ENCODE results near the gene CNGA3.

CNGA3 gene

DNA sequence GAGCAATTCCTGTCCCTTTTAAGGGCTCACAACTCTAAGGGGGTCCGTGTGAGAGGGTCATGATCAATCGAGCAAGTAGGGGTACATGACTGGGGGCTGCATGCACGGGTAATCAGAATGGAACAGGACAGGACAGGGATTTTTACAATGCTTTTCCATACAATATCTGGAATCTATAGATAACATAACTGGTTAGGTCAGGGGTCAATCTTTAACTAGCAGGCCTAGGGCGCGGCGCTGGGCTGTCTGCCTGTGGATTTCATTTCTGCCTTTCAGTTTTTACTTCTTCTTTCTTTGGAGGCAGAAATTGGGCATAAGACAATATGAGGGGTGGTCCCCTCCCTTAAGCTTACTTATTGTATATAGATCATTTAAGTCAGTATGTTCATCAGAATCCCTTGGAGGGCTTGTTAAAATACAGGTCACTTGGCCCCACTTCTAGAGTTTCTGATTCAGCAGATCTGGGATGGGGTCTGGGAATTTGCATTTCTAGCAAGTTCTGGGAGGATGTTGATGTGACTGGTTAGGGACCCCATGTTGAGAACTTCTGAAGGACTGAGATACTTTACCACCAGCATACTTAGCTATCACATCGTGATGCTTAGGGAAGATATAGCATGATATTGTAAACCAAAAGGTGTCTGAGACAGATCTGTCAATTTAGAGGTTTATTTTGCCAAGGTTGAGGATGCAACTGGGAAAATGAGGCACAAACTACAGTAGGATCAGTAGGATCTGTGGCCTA is 95.6 kb downstream of the CNGA3 start:
- no peaks in the 10 kb centered on the region for H3K9me3 ChIP-seq (ENCODE audit: low read depth, low read length)
- TF ChIP-seq POLR2AphosphoS5 (IDR thresholded peaks at IDR 0.05; ENCODE audit: borderline replicate concordance, low read depth, low read length) (no peak), EZH2 (IDR thresholded peaks at IDR 0.05) (no peak), FOXP2 (optimal IDR thresholded peaks at IDR 0.05; ENCODE audit: control extremely low read depth, extremely low read length, insufficient read depth) (no peak)
- H3K36me3 ChIP-seq (ENCODE audit: insufficient read depth, low read length), result no peaks in the 10 kb centered on the region
- no peak overlapping the region for H3K4me3 ChIP-seq
- H3K9ac ChIP-seq (ENCODE audit: insufficient read length), result no peak overlapping the region
- H3K27ac ChIP-seq, result no peak overlapping the region
- DNase-seq (ENCODE audit: low read depth, low spot score), result no peak

DNA sequence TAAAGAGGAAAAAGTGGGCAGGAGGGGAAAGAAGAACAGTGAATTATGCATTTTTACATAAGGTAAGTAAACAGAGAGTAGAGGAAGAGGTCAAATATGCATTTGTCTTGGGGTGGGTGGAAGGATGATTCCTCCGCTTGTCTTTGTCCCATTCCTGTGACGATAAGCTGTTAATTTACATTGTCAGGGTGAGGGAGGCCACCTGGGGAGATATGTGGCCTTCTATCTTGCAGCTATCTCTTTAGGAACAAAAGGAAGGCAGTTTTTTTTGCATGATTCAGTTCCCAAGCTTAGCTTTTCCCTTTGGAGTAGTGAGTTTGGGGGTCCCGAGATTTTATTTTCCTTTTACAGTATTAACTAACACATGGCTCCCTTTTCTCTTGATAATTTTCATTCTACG is 96.2 kb downstream of the CNGA3 start:
- Histone ChIP-seq H3K27ac (no peak overlapping the region), H3K4me3 (no peak overlapping the region)
- DNase-seq (ENCODE audit: low read depth, low spot score), result no peak

DNA sequence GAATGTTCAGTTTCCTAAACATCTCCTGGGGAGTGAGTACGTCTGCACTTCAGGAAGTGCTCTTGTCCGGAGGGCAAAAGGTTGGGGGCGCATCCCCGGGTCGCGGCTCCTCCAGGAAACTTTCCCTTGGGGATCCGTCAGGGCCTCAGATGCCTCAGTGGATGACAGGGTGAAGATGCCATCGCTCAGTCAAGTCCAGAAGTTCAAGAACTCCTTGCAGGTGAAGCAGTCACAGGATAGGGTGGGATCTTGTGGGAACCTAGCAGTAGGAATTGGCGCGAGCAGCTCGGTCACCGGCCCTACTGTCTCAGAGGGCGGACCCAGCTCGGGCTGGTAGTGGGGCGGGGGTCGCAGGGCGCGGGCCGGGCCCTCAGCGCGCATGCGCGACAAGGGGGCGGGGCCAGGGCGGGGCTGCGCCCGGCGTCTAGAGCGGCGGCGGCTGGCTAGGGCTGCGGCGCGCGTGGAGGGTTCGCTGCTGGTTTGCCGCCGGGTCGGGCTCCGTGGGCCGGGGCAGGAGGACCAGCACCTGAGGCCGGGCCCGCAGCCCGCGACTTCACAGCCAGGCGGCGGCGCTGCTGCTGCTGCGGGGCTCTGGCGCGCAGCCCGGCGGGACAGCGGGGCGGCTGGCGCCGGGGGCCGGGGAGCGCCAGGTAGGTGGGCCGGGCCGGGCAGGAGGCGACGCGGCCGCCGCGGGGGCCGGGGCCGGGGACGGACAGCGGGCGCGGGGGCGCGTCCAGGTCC is 98.3 kb downstream of the CNGA3 start, which contains the start of gene INPP4A:
TSS of gene INPP4A (plus strand) at position 423 of the 741 bp plus-strand sequence. CDS start 75,191 bp downstream, outside the sequence.
- H3K9ac ChIP-seq (ENCODE audit: insufficient read length), result peak within 1 kb of the TSS; percentile 80
- TF ChIP-seq EZH2 (IDR thresholded peaks at IDR 0.05) (no peak), FOXP2 (optimal IDR thresholded peaks at IDR 0.05; ENCODE audit: control extremely low read depth, extremely low read length, insufficient read depth) (no peak), POLR2AphosphoS5 (IDR thresholded peaks at IDR 0.05; ENCODE audit: borderline replicate concordance, low read depth, low read length) (peak; percentile 52; the same call in 1 of the 2 replicates)
- no peak for DNase-seq (ENCODE audit: low read depth, low spot score)
- peak within 1 kb of the TSS; percentile 80 for H3K4me3 ChIP-seq
- no peaks in the 10 kb centered on the region for H3K9me3 ChIP-seq (ENCODE audit: low read depth, low read length)
- H3K27ac ChIP-seq, result no peak within 1 kb of the TSS
- no peaks in the 10 kb centered on the region for H3K36me3 ChIP-seq (ENCODE audit: insufficient read depth, low read length)

More for the DNA sequence above, 96.2 kb downstream of the CNGA3 start:
- H3K36me3 ChIP-seq (ENCODE audit: insufficient read depth, low read length), result no peaks in the 10 kb centered on the region
- no peak overlapping the region for H3K9ac ChIP-seq (ENCODE audit: insufficient read length)
- no peak for TF ChIP-seq POLR2AphosphoS5 (IDR thresholded peaks at IDR 0.05; ENCODE audit: borderline replicate concordance, low read depth, low read length)
- no peak for TF ChIP-seq FOXP2 (optimal IDR thresholded peaks at IDR 0.05; ENCODE audit: control extremely low read depth, extremely low read length, insufficient read depth)
- TF ChIP-seq EZH2 (IDR thresholded peaks at IDR 0.05), result no peak
- no peaks in the 10 kb centered on the region for H3K9me3 ChIP-seq (ENCODE audit: low read depth, low read length)

DNA sequence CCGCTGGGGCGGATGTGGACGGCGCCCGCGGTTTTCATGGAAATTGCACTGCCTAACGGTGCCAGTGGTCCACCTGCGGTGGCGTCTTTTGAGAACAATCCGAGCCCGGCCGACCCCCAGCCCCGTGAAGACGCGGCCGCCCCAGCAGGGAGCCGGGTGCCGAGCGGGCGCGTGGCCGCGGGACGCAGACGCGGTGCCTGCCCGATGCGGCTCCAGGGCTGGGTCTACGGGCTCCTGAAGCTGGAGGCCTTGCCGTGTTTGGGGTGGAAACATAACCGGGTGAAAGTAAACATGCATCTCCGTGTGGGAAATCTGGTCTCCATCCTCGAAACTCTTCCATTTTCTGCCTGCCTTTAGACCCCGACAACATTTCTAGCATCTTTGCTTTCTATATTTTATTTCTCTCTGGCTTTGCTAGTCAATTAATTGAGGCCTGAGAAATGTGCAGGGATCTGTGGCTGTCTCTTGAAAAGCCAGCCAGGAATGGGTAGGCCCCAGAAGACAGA is 99.0 kb downstream of the CNGA3 start:
- H3K9me3 ChIP-seq (ENCODE audit: low read depth, low read length), result no peaks in the 10 kb centered on the region
- H3K27ac ChIP-seq, result no peak overlapping the region
- H3K4me3 ChIP-seq, result peak overlapping the region; percentile 80
- DNase-seq (ENCODE audit: low read depth, low spot score), result no peak
- H3K36me3 ChIP-seq (ENCODE audit: insufficient read depth, low read length), result no peaks in the 10 kb centered on the region
- H3K9ac ChIP-seq (ENCODE audit: insufficient read length), result peak overlapping the region; percentile 80
- TF ChIP-seq EZH2 (IDR thresholded peaks at IDR 0.05) (no peak), POLR2AphosphoS5 (IDR thresholded peaks at IDR 0.05; ENCODE audit: borderline replicate concordance, low read depth, low read length) (no peak), FOXP2 (optimal IDR thresholded peaks at IDR 0.05; ENCODE audit: control extremely low read depth, extremely low read length, insufficient read depth) (no peak)

DNA sequence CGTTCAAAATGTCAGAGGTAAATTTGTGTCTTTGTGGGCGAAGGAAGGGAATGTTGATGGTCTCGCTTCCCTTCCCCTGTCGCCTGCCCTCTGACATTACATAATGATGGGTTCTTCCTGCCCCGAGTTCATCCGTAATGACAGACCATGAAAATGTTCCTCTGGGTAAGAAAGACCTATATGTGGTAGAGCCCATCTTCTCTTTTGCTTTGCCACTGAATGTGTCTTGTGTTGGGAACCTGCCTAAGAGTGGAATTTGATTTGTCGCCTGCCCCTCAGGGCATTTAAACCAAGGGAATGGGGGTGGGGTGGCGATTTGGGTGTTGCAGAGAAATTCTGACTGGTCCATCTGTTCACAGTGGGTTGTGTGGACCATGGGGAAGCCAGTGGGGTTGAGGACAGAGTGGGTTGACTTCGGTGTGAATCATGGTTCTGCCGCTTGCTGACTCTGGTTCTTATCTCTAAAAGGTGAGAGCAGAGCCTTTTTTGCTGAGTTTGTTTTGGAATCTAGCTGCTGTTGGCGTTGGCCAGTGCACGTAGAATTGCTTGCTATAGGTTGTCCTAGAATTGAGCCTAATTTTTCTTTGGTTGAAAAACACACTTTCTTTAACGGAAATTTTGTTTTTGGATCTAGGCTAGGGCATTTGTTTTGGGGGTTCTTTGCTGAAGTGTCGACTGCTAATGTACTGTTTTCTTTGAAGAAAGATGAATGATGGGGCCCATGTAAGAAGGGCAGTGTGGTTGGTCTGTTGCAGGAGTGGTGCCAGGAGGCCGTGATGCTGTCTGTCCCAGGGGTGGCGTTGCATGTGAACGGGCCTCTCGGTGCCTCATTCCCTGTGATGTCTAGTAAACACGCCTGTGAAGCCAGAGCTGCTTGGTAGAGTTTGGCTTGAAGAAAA is 99.7 kb downstream of the CNGA3 start:
- Histone ChIP-seq H3K9ac (ENCODE audit: insufficient read length) (peak overlapping the region; percentile 80), H3K4me3 (peak overlapping the region; percentile 80), H3K27ac (no peak overlapping the region), H3K9me3 (ENCODE audit: low read depth, low read length) (no peaks in the 10 kb centered on the region), H3K36me3 (ENCODE audit: insufficient read depth, low read length) (no peaks in the 10 kb centered on the region)
- no peak for DNase-seq (ENCODE audit: low read depth, low spot score)
- TF ChIP-seq FOXP2 (optimal IDR thresholded peaks at IDR 0.05; ENCODE audit: control extremely low read depth, extremely low read length, insufficient read depth) (no peak), EZH2 (IDR thresholded peaks at IDR 0.05) (no peak)

DNA sequence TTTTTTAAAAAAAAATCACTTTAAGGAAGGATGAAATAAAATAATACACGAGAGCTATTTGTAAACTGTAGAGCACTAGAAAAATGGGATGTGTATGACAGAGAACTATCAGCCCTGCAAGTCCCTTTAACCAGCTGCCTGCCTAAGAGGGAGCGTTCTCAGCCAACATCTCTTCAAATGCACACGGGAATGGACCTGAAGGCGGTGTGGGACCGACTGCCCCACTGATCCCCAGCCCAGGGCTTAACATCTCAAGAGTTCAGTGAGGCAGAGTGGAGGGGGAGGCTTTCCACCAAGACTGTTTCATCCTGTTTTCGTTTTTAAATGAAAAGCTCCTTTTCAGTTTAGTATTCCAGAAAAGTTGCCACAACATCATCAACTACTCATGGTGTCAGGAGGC is 100.6 kb downstream of the CNGA3 start:
- Histone ChIP-seq H3K9ac (ENCODE audit: insufficient read length) (no peak overlapping the region), H3K4me3 (no peak overlapping the region; the same call in 1 of the 2 replicates), H3K36me3 (ENCODE audit: insufficient read depth, low read length) (no peaks in the 10 kb centered on the region), H3K9me3 (ENCODE audit: low read depth, low read length) (no peaks in the 10 kb centered on the region), H3K27ac (no peak overlapping the region)
- TF ChIP-seq EZH2 (IDR thresholded peaks at IDR 0.05) (no peak), FOXP2 (optimal IDR thresholded peaks at IDR 0.05; ENCODE audit: control extremely low read depth, extremely low read length, insufficient read depth) (no peak), POLR2AphosphoS5 (IDR thresholded peaks at IDR 0.05; ENCODE audit: borderline replicate concordance, low read depth, low read length) (no peak)
- DNase-seq (ENCODE audit: low read depth, low spot score), result no peak
